GM21367 (cell line): ENCODE results near the gene PDE4A.
"Not testable (repeated sequence)": the region's sequence is repeated elsewhere in the genome, so short reads cannot be mapped to it uniquely, and the experiment has no call there.

Experiments
- ATAC-seq: cut with Tn5 transposase; IDR thresholded peaks from one replicate; pipeline ENCODE4 v1.9.1; 2021; ENCODE audit not compliant: unreplicated experiment

Gene PDE4A

DNA sequence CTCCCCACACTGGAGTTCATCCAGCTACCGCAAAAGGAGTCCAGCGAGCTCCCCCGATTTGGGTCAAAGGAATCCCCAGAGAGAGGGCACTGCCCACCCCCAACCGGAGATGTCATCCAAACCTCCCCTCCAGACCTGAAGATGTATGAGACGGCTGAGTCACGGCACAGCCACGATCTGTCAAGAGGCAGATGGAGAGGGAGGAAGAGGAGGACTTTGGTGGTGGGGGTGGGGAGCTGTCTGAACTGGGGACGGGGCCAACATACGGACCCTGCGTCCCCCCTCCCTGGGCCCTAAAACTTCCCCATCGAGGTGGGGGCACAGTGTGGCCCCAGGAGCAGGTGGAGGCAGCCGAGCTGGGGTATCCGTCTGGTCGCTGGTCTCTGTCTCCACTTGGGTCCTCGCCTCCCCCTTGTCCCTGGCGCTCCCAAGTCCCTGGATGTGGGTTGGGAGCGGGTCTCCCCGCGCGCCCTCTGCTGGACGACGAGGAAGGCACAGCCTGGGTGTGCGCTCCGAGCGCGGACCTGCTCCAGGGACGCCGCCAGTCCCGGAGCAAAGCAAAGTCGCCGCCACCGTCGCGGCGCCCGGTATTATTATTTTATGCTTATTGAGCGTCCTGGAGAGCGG is 3.8 kb downstream of the PDE4A start:
- no peak for ATAC-seq

DNA sequence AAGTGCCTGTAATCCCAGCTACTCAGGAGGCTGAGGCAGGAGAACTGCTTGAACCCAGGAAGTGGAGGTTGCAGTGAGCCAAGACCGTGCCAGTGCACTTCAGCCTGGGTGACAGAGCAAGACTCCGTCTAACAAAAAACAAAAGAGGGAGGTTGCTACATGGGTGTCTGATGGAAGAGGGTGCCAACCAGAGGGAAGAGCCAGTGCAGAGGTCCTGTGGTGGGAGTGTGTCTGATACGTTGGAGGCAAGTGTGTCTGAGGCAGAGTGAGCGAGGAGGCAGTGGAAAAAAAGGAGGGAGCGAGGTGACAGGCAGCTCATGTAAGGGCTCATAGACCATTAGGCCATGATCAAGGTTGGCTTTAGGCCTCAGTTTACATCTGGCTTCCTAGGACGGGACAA is 6.8 kb downstream of the PDE4A start:
- ATAC-seq = no peak

DNA sequence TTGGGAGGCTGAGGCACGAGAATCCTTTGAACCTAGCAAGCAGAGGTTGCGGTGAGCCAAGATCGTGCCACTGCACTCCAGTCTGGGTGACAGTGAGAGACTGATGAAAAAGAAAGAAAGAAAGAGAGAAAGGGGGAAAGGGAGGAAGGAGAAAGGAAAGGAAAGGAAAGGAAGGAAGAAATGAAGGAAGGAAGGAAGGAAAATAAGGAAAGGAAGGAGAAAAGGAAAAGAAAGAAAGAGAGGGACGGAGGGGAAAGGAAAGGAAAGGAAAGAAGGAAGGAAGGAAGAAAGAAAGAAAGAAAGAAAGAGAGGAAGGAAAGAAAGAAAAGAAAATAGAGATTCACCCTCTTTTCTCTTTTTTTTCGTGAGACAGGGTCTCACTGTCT is 8.7 kb downstream of the PDE4A start:
- no peak for ATAC-seq

DNA sequence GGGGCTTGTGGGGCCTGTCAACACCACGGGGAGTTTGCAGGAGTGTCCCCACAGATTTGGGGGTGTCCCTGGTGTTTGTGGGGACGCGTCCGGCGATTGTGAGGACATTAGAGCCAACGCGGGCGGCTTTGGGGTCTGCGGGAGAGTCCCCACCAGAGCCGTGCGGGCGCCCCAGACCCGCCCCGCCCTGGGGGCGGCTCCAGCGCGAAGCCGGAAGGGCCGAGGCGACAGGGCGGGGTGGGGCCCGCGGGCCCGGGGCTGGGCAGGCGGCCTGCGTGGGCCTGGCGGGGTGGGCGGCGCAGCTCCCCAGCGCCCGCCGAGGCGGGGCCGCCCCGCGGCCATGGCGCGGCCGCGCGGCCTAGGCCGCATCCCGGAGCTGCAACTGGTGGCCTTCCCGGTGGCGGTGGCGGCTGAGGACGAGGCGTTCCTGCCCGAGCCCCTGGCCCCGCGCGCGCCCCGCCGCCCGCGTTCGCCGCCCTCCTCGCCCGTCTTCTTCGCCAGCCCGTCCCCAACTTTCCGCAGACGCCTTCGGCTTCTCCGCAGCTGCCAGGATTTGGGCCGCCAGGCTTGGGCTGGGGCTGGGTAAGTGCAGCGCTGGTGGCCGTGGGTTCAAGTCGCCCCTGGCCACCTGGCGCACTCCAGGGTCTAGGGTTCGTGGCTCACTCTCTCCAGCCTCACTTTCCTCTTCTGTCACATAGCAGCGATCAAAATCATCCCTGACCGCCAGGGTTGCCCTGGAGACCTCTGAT is 10.3 kb downstream of the PDE4A start:
- no peak for ATAC-seq

DNA sequence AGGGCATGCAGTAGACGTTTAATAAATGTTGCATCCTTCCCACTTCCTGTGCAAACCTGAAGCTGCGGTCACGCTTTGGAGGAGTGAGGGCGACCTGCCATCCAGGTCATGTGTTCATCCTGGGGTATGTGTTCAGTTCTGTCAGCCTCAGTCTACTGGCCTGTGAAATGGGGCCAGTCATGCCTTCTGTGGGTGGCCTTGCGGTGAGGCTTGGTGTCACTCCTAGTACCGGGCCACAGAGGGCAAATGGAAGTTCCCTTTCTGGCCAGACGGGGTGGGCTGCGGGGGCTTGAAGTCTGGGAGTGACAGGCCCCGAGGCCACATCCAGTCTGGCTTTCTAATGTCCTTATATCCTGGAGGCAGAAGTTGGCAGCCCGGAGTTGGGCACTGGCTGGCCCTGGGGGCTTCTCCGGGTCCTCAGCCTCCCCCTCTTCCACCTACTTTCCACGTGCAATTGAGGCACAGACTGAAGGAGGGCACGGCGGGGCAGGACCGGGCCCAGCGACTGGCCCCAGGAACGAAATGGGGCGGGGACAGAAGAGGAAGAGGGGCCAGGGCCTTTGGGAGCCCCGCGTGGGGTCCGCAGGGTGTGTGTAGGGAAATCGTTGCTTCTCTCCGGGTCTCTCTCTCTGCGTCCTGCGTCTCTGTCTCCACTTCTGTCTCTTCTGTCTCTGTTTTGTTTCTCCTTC is 11.1 kb downstream of the PDE4A start:
- ATAC-seq = no peak

DNA sequence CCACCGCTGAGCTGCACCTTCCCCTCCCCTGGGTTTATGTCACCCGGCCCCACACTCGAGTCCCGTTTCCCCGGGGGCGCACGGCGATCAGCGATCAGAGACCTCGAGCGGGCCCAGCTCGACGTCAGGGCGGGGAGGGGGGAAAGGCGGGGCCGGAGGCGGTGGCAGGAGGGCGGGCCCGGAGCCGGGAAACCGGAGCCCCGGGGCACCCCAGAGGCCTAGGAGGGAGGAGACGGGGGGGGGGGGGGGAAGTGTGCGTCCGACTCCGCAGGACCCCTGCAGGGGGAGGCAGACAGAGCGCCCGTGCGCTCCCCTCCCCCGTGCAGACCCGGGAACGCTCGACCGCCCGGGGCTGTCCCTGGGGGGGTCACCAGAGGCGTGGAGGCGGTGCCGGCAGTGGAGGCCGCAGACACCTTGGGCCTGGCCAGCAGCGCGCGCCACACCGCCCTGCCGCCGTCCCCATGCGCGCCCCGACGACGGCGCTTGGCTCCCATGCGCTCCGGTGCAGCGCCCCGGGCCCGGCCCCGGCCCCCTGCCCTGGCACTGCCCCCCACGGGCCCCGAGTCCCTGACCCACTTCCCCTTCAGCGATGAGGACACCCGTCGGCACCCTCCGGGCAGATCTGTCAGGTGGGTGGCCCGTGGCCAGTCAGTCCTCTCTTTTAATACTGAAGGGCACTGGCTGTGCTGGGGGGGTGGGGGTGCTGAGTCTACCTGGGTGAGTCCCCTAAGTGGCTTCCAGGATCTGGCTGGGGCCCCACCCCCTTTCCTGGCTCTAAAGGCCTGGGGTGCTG is 11.8 kb downstream of the PDE4A start:
- no peak for ATAC-seq

DNA sequence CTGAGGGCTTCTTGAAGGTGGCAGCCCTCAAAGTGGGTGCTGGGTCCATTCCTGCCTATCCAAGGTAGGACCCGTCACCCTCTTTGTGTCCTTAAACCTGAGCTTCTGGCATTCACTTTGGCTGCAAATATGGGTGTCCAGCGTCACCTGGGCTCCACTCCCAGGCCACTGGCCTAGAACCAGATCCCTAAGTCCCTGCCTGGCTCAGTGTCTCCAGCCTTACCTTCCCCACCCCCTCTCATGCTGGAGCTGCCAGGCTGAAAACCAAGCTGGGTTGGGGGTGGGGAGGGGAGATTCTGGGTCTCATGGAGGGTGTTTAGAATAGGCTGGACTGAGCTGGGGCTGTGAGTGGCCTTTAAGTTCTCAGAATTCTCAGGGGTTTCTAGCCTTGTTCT is 12.4 kb downstream of the PDE4A start:
- ATAC-seq = no peak

DNA sequence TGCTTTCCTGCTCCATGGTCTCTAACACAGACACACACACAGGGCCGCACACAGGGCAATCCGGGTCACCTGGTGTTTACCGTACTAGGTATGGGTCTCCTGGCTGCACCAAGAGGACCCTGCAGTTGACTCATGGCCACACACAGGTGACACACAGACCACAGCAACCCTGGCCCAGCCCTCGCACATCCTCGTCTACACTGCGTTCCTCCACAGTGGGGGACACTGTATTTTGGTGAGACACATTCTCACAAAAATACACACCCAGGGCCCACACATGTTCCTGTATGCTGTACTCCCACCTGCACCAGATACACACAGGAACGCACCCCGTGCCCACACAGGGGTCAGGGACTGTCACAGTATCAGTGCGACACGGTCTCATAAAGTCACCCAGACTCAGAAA is 12.8 kb downstream of the PDE4A start:
- no peak for ATAC-seq

DNA sequence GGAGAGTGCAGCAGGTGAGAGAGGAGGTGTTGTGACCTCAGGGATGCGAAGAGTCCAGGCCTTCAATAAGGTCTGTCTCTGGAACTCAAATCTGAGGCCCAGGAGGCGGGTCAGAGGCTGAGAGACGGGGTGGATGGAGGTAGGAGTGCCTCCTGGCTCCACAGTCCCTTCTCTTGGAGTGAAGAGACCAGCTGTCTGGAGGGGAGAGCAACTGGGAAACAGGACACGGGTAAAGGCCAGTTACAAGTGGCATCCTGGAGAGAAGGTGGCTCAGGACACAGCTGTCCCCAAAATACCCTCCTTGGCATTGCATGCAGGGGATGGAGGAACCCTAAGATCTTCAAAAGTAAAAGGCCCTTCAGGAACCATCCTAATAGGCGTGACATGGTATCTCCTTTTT is 19.2 kb downstream of the PDE4A start:
- ATAC-seq = no peak

DNA sequence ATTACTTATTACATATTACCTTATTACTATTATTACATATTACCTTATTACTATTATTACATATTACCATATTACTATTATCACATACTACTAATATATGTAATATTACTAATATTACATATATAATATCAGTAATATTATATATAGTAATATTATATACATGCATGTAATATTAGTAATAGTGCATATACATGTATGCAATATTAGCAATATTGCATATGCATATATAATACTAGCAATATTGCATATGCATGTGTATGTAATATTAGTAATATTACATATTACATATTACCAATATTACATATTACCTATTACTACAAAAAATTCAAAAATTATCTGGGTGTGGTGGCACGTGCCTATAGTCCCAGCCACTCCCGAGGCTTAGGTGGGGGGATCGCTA is 22.4 kb downstream of the PDE4A start:
- no peak for ATAC-seq

DNA sequence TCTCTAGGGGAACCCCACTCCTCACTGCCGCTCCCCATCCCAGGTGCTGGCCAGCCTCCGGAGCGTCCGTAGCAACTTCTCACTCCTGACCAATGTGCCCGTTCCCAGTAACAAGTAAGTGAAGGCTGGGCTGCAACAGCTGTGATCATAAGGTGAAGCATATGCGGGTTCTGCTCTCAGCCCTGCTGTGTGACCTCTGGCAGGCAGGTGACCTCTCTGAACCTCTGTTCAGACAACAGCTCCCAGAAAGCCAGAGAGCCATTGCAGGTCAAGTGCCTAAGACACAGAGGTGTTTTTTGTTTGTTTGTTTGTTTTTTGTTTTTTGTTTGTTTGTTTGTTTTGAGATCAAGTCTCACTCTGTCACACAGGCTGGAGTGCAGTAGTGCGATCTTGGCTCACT is 28.7 kb downstream of the PDE4A start:
- no peak for ATAC-seq

DNA sequence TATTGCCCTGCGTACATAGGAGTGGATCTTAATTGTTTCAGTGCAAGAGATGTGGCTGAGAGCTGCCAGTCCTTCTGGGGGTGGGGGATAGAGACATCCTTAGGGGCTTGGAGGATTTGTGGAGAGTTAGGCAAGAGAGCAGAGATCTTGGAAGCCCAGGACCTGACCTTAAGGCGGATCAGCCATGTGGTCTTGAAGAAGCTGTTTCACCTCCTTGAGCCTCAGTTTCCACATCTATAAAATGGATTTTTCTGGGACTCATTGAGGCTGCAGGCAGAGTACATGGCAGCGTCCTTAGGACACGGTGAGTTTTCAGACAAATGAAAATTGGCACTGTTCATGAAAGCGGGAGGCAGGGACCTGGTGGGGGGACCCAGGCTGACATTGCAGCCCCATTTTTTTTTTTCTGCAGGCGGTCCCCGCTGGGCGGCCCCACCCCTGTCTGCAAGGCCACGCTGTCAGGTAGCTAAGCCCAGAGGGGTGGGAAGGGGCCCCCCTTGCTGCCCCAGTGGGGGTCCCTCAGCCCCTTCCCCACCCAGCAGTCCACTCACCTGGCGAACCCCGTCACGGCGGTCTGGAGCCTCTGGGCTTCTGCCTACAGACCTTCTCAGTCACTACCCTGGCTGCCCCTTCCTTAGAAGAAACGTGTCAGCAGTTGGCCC is 30.0 kb downstream of the PDE4A start:
- no peak for ATAC-seq

DNA sequence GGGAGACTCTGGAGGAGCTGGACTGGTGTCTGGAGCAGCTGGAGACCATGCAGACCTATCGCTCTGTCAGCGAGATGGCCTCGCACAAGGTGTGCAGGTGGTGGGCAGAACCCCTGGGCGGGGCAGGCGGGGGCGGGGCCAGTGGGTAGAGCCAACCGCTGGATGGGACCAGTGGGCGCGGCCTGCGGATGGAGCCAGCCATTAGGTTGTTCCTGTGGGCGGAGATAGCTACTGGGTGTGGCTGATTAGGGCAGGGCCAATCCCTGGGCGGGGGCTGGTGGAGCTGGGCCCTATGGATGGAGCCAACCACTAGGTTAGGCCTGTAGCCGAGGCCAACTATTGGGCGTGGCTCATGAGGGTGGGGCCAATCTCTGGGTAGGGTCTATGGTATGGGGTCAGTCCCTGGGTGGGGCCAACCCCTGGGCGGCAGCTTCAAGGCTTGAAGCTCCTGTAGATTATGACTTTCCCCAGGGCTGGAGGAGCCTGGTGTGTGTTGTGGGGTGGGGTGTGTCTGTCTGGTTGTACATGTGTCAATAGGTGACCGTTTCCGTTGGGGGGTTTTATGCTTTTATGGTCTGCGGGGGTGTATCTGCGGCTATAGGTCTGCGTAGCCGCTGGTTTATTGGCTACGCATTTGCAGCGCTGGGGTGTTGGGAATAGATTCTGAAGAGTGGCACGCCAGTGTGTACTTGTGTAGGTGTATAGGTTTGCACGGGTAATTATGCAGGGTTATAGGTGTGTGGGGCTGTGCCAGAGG is 30.7 kb downstream of the PDE4A start:
- no peak for ATAC-seq

DNA sequence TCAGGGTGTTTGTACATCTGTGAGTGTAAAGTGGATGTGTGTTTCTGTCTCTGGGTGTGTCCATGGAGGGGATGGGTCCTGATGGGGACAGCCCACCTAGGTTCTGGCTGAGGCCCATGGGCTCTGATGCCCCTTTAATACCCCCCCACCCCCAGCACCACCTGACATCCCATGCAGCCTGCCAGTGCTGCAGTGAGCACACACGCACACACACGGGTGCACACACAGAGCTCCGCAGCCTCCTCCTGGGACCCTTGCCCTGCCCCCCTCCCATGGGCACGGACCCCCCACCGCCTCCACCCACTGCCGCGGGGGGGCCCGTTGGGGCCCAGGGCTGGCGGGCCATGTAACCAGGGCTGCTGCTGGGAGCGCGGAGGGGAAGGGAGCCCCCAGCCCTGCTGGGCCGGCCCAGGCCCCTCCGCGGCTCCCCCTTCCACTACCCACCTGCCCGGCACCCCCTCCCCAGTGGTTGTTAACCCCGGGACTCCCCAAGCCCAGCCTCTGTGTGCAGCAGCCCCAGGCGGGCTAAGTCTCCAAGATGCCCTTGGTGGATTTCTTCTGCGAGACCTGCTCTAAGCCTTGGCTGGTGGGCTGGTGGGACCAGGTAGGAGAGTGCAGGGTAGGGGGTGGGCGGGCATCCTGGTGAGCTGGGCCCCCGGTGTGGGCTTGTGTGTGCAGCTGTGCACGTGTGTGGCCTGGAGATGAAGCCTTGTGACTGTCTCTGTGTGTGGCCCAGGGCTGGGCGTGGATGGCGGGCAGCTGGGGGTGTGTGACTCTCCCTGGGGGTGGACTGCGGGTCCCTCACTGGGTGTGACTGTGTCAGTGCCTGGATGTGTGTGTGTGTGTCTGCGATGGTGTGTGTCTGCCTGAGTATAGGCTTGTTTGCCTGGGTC is 32.6 kb downstream of the PDE4A start:
- no peak for ATAC-seq

DNA sequence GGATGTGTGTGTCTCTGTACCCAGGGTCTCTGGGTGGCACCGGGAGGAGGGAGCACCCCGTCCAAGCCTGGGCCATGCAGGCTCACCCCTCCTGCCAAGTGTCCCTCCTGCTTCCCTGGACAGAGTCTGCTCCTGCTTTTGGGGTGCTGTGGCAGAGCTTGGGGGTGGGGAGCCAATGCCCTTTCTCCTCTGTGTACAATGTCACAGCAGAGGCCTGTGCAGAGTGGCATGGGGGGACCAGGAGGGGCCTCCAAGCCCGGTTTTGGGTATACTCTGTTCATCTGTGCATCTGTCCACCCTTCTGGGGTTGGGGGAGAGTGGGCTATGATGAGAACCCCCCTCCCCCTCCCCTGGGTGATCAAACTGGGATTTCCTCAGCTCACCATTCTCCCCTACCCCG is 33.5 kb downstream of the PDE4A start:
- no peak for ATAC-seq

DNA sequence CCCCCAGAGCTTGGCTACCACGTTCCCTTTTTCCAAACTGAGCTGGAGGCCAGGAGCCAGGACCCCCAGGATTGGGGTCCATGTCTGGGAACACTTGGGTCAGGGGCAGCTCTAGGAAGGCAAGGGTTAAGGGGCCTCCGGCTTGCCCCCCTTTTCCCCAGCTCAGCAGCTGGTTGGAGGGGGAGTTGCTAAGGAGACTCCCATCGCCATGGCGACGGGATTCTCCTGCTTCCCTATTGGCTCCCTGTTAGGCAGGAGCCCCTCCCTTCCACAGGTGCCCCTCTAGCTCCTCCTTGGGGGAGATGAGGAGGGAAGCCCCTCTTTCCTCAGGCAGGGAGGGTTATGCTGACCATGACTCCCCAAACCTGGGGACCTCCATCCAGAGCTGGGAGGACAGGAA is 33.9 kb downstream of the PDE4A start:
- no peak for ATAC-seq

DNA sequence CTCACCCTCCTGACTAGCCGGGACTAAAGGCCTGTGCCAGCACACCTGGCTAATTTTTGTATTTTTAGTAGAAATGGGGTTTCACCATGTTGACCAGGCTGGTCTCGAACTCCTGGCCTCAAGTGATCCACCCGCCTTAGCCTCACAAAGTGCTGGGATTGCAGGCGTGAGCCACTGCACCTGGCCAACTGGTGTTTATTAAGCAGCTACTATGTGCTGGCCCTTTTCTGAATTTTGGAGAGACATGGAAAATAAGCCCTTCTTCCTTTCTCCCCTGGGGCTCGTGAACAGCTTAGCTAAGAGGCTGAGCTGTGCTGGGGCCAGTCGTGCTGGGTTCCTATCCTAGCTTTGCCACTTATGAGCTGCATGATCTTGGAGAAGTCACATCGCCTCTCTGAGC is 38.4 kb downstream of the PDE4A start:
- not testable (repeated sequence) for ATAC-seq

DNA sequence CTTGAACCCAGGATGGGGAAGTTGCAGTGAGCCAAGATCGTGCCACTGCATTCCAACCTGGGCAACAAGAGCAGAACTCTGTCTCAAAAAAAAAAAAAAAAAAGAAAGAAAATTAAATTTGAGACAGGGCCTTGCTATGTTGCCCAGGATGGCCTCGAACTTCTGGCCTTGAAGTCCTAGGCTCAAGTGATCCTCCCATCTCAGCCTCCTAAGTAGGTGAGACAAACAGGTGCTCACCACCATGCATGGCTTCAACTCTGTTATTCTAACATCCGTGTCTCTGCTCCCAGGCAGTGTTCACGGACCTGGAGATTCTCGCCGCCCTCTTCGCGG is 40.3 kb downstream of the PDE4A start:
- ATAC-seq = no peak
